Muscle layer of duodenum (tissue), 2 donors: ENCODE data around the gene EDIL3.

Experiments
- H3K27ac ChIP-seq: one replicate; pipeline ENCODE4 v1.7.0; 2013; ENCODE audit warnings: mild to moderate bottlenecking, low read length
- H3K27me3 ChIP-seq: one replicate; pipeline ENCODE4 v1.7.0; 2013; ENCODE audit warnings: low read depth, mild to moderate bottlenecking, control low read depth, low read length
- H3K36me3 ChIP-seq, 2 donors: one replicate each; pipeline ENCODE4 v1.7.0; 2013; ENCODE audit warnings: low read length in 2 of 2, control low read depth in 1 of 2, mild to moderate bottlenecking in 1 of 2; ENCODE audit not compliant: insufficient read depth in 2 of 2, control insufficient read depth in 1 of 2
- H3K4me1 ChIP-seq, 2 donors: one replicate each; pipeline ENCODE4 v1.7.0; 2013; ENCODE audit warnings: low read length in 2 of 2, mild to moderate bottlenecking in 2 of 2, control low read depth in 1 of 2, moderate library complexity in 1 of 2; ENCODE audit not compliant: insufficient read depth in 2 of 2, control insufficient read depth in 1 of 2
- H3K4me3 ChIP-seq, 2 donors: one replicate each; pipeline ENCODE4 v1.7.0; 2013; ENCODE audit warnings: low read length in 2 of 2, low read depth in 1 of 2, mild to moderate bottlenecking in 1 of 2
- H3K9me3 ChIP-seq, 2 donors: one replicate each; pipeline ENCODE4 v1.7.0; 2013; ENCODE audit warnings: low read length in 2 of 2, control low read depth in 1 of 2, mild to moderate bottlenecking in 1 of 2; ENCODE audit not compliant: control insufficient read depth in 1 of 2
- donor health status: healthy.

Gene EDIL3

DNA sequence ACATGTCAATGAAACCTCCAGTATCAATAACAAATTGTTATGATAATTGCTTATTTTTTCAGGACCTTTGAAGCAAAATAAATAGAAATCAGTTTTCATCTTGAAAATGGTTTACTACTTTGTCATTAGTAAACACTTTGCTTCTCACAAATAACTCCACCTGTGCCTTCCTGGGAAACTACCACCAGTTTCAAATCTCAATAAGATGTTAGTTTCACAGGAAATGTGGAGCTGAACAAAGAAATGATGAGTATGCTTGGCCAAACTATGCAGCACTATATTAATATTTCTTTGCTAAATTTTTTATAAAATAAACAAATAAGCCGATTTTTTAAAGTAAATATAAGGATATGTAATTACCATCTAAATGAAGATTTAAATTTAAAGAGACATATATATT, 442.5 kb downstream of the EDIL3 start:
- Histone ChIP-seq H3K4me1 (no peaks in the 10 kb centered on the region), H3K4me3 (no peak overlapping the region), H3K9me3 (no peaks in the 10 kb centered on the region), H3K36me3 (no peaks in the 10 kb centered on the region), H3K27me3 (no peaks in the 10 kb centered on the region), H3K27ac (no peak overlapping the region)

GRCh38 chr5:83937837-83938236, 446.8 kb downstream of the EDIL3 start:
- H3K27ac ChIP-seq: no peak overlapping the region
- no peaks in the 10 kb centered on the region for H3K9me3 ChIP-seq
- no peaks in the 10 kb centered on the region for H3K36me3 ChIP-seq
- H3K4me3 ChIP-seq: no peak overlapping the region
- H3K4me1 ChIP-seq: no peaks in the 10 kb centered on the region
- no peaks in the 10 kb centered on the region for H3K27me3 ChIP-seq

DNA sequence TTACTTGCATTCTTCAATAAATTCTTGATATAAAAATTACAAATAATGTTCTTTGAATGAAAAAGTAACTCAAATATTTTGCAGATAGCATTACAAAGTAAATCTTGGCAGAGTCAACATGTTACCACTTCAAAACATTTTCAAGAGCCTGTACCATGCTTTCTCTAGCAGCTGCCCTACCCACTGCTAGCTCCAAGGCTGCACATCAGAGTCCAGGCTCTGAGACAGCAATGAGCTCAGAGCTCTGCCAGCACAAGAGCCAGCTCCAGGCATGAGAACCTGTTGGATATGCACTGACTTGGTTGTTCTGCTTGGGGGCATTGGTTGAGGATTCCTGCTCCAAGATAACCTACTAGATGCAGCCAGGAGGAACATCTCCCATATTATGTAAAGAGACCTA, 452.7 kb downstream of the EDIL3 start:
- Histone ChIP-seq H3K36me3 (no peaks in the 10 kb centered on the region), H3K4me3 (no peak overlapping the region), H3K4me1 (no peaks in the 10 kb centered on the region), H3K27ac (no peak overlapping the region), H3K9me3 (peaks cover 0 to 5% of the 10 kb centered on the region in 2 donors), H3K27me3 (no peaks in the 10 kb centered on the region)

DNA sequence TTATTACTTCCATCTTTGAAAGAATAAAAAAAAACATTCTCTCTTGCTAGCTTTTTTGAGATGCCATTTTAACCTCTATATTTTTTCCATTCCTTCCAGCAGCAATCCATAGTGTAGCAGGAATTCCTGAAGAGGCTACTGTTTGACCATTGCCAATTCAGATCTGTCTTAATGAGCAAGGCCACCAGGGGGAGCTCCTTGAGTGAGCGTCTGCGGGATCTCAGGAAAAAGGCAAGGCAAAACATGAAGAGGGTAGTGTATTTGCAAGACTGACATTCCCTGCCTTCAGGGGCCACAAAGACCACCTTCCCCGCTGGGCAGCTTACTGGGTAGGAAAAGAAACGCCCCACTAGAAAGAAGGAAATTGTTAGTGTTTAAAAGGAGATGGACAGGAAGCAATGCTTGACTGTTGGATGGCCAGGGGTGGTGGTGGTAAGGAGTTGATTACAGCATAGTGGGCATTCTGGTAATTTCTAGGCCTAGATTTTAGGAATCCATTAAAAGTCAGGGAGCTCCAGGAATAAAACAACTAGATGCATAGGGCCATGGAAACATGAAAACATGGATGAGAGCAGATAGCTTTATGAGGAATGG, 457.4 kb downstream of the EDIL3 start:
- no peaks in the 10 kb centered on the region for H3K27me3 ChIP-seq
- no peaks in the 10 kb centered on the region for H3K36me3 ChIP-seq
- peaks cover 0 to 8% of the 10 kb centered on the region in 2 donors for H3K9me3 ChIP-seq
- no peak overlapping the region for H3K4me3 ChIP-seq
- H3K4me1 ChIP-seq: no peaks in the 10 kb centered on the region
- no peak overlapping the region for H3K27ac ChIP-seq

DNA sequence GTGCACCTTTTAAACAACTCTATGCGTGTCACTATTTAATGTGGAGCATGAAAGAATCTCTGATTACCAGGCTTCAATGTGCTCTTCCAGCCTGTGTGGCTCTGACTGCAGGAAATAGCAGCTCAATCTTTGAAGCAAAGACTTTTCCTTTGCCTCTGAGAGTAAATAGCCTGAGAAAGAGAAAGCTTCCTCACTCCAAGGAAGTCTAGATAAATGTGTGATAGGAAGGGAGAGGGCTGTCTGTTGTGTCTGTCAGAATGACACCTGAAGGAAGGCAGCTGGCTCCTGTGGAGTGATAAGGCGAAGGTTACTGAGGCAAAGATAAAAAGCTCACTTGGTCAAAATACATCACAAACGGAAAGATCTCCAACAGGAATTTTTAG, 458.7 kb downstream of the EDIL3 start:
- Histone ChIP-seq H3K9me3 (peaks cover 0 to 5% of the 10 kb centered on the region in 2 donors), H3K4me1 (no peaks in the 10 kb centered on the region), H3K27me3 (no peaks in the 10 kb centered on the region), H3K27ac (no peak overlapping the region), H3K4me3 (no peak overlapping the region), H3K36me3 (no peaks in the 10 kb centered on the region)

DNA sequence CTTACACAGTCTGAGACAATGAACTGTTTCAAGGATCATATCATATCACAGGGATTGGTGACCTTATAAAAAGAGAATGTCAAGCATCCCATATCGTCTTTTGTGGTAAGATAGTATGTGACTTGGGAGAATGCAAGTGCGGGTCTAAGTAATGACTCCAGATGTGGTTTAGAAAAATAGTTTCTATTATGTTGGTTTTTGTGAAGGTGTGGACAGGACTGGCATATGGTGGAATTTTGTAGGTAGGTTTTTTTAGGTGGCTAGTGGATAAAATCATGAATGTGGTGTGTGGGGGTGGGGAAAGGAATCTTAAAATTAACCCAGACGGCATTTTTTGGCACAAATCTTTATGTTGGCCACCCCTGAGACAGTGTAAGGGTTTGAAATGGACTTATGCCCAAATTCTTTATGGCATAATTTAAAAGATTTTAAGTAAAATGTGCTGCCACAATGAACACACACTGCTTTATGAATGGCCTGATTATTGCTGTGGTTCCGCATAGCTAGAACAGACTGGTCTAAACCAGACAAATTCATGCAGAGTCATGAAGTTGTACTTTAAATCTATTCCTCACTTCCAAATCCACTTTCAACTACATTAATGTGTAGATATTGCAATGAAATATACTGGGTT, 459.2 kb downstream of the EDIL3 start:
- Histone ChIP-seq H3K4me3 (no peak overlapping the region), H3K4me1 (no peaks in the 10 kb centered on the region), H3K27me3 (no peaks in the 10 kb centered on the region), H3K36me3 (no peaks in the 10 kb centered on the region), H3K27ac (no peak overlapping the region), H3K9me3 (peaks cover 0 to 5% of the 10 kb centered on the region in 2 donors)

GRCh38 chr5:83924891-83925290, 459.8 kb downstream of the EDIL3 start:
- no peaks in the 10 kb centered on the region for H3K27me3 ChIP-seq
- H3K36me3 ChIP-seq: no peaks in the 10 kb centered on the region
- H3K4me3 ChIP-seq: no peak overlapping the region
- H3K4me1 ChIP-seq: no peaks in the 10 kb centered on the region
- H3K9me3 ChIP-seq: peaks cover 0 to 5% of the 10 kb centered on the region in 2 donors
- H3K27ac ChIP-seq: no peak overlapping the region

- Histone ChIP-seq H3K4me1 (no peaks in the 10 kb centered on the region), H3K27ac (no peak overlapping the region), H3K4me3 (no peak overlapping the region), H3K36me3 (no peaks in the 10 kb centered on the region), H3K9me3 (peaks cover 0 to 5% of the 10 kb centered on the region in 2 donors), H3K27me3 (no peaks in the 10 kb centered on the region)
Observed at GRCh38 chr5:83924171-83924570, 460.5 kb downstream of the EDIL3 start.

GRCh38 chr5:83922699-83923098, 462.0 kb downstream of the EDIL3 start:
- Histone ChIP-seq H3K4me3 (no peak overlapping the region), H3K36me3 (no peaks in the 10 kb centered on the region), H3K27ac (no peak overlapping the region), H3K9me3 (peaks cover 0 to 5% of the 10 kb centered on the region in 2 donors), H3K27me3 (no peaks in the 10 kb centered on the region), H3K4me1 (no peaks in the 10 kb centered on the region)

- no peak overlapping the region for H3K27ac ChIP-seq
- no peaks in the 10 kb centered on the region for H3K4me1 ChIP-seq
- H3K36me3 ChIP-seq: no peaks in the 10 kb centered on the region
- no peaks in the 10 kb centered on the region for H3K27me3 ChIP-seq
- no peak overlapping the region for H3K4me3 ChIP-seq
- H3K9me3 ChIP-seq: peaks cover 0 to 5% of the 10 kb centered on the region in 2 donors
Observed at GRCh38 chr5:83921666-83922193, 462.9 kb downstream of the EDIL3 start.

- peaks cover 0 to 3% of the 10 kb centered on the region in 2 donors for H3K4me1 ChIP-seq
- no peaks in the 10 kb centered on the region for H3K36me3 ChIP-seq
- peaks cover 0 to 5% of the 10 kb centered on the region in 2 donors for H3K9me3 ChIP-seq
- no peaks in the 10 kb centered on the region for H3K27me3 ChIP-seq
- H3K27ac ChIP-seq: no peak overlapping the region
- no peak overlapping the region for H3K4me3 ChIP-seq
Observed at GRCh38 chr5:83919071-83920041, 465.3 kb downstream of the EDIL3 start.
